ENCODE measurements around the gene CCNG2.

DNA sequence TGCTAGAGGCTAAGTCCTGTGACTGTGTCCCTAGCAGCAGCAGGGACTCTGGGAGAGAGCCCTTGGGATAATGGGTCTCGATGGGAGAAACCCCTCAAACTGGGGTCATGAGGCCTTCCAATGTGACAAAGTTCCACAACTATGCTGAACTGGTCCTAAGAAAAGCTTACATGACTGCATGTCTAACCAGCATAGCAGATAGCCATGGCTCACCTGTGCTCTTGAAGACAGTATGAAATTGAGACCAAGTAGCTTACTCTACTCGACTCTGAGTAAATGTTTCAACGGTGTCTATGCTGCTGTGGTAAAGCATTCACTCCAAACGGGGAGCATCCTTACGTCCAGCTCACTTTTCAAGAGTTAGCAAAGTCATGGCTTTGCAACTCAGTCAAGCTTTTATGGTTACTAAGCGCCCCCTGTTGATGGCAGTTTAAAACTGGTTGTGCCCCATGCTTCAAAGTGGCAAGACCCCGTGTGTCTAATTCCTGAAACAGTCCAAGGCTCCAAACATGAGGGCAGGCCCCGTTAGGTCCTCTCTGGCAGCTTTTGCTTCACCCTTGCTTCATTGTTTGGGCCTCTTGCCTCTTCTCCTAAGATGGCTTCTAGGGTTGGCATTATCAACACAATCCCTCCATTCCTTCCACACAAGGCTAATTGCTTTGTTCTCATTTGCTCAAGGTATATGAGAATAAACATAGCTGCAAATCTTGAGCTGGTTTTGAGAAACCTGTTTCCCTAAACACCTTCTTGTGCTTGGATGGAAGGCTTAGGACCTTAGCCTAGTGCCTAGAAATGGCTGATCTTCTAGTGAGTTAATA lies 46.6 kb downstream of the CCNG2 start:
- TF ChIP-seq PATZ1 (CRISPR knock-in tag; IDR thresholded peaks at IDR 0.05; ENCODE audit: borderline replicate concordance) (no peak), ZFP30 (CRISPR knock-in tag; IDR thresholded peaks at IDR 0.05) (no peak)
